ENCODE measurements around the gene ZNF408. TPM values are rescaled to one million over a fixed set of nuclear protein-coding genes. Genes with fewer than 3 reads are reported as not detected.

Gene ZNF408
- polyA plus RNA-seq, 1 of the 3 experiments (the other 2 are of a cell fraction) = 7.1 TPM

DNA sequence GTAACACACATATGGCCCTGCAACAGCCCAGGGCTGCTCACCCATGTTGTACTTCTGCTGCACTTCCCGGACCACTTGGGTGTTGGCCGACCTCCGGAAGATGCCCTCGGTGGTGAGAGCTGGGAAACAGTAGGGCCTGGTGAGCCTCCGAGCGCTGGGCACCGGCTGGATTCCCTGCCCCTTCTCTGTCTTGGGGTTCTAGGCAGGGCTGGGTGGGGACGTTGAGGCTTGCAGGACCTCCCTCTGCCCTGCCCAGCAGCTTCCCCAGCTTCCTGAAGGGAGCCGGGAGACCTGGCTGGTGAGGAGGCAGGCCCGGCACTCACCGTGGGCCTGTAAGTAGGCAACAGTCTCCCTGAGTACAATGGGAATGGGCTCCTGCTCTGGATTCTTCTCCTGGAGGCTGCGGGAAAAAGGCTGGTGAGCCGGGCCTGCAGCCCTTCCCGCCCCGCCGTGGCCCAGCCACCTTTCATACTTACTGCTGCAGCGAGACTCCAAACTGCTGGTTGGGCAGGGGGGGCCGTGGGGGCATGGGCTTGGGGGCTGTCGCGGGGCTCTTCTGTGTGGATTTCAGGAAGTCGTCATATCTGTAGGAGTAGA lies 20.6 kb upstream of the ZNF408 start (continued):
- TF ChIP-seq, protein P1, sequence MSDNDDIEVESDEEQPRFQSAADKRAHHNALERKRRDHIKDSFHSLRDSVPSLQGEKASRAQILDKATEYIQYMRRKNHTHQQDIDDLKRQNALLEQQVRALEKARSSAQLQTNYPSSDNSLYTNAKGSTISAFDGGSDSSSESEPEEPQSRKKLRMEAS (IDR thresholded peaks at IDR 0.05; ENCODE audit: low read depth) = no peak
- TF ChIP-seq GABPA (IDR thresholded peaks at IDR 0.05; ENCODE audit: low read depth) = no peak
- TF ChIP-seq, protein P2, sequence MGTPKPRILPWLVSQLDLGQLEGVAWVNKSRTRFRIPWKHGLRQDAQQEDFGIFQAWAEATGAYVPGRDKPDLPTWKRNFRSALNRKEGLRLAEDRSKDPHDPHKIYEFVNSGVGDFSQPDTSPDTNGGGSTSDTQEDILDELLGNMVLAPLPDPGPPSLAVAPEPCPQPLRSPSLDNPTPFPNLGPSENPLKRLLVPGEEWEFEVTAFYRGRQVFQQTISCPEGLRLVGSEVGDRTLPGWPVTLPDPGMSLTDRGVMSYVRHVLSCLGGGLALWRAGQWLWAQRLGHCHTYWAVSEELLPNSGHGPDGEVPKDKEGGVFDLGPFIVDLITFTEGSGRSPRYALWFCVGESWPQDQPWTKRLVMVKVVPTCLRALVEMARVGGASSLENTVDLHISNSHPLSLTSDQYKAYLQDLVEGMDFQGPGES (IDR thresholded peaks at IDR 0.05; ENCODE audit: low read depth, low read length) = no peak
- TF ChIP-seq, protein P3, sequence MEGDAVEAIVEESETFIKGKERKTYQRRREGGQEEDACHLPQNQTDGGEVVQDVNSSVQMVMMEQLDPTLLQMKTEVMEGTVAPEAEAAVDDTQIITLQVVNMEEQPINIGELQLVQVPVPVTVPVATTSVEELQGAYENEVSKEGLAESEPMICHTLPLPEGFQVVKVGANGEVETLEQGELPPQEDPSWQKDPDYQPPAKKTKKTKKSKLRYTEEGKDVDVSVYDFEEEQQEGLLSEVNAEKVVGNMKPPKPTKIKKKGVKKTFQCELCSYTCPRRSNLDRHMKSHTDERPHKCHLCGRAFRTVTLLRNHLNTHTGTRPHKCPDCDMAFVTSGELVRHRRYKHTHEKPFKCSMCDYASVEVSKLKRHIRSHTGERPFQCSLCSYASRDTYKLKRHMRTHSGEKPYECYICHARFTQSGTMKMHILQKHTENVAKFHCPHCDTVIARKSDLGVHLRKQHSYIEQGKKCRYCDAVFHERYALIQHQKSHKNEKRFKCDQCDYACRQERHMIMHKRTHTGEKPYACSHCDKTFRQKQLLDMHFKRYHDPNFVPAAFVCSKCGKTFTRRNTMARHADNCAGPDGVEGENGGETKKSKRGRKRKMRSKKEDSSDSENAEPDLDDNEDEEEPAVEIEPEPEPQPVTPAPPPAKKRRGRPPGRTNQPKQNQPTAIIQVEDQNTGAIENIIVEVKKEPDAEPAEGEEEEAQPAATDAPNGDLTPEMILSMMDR (IDR thresholded peaks at IDR 0.05) = no peak

DNA sequence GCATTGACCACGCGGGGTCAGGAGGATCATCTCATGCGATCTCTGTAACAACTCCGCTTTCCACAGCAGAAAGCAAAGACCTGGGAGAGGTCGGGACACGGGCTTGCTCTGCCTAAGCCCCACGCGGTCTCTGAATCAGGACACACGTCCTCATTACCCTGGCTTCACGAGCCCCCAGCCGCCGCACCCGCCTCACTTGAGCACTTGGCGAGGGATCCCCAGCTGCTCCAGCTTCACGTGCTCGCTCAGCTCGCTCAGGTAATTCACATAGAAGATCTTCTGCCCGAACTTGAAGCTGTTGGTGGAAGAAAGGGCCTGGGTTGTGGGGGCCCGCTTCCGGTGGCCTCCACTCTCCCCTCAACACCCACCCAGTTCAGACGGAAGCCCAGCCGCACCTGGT lies 20.0 kb upstream of the ZNF408 start:
- H3K4me1 ChIP-seq (ENCODE audit: control insufficient read depth in 1 of 2, insufficient read depth in 2 of 2, low read depth in 1 of 2, low read length in 1 of 2) = no peaks in the 10 kb centered on the region; a peak in 1 of 4 replicates
- ChIA-PET POLR2A (interaction anchor here (0.6 kb wide), 1 partner anchor 10 kb away, joined by 4 read pairs; no protein-coding TSS in a partner anchor), CTCF (no interaction called here)
- H3K27ac ChIP-seq (ENCODE audit: low read depth in 2 of 2, low read length in 1 of 2) = no peak overlapping the region
- H4K20me1 ChIP-seq (ENCODE audit: insufficient read depth) = no peaks in the 10 kb centered on the region
- no peaks in the 10 kb centered on the region for H3K9me3 ChIP-seq
- DNase-seq = no peak
- H3K9me2 ChIP-seq = no peaks in the 10 kb centered on the region
- no peak overlapping the region for H3K4me2 ChIP-seq
- H2AFZ ChIP-seq (ENCODE audit: low read depth) = no peak overlapping the region
- H3K4me3 ChIP-seq (ENCODE audit: low read depth in 2 of 2, low read length in 1 of 2) = no peak overlapping the region
- TF ChIP-seq FOXM1 (IDR thresholded peaks at IDR 0.05; ENCODE audit: low read depth) (no peak), FOSL2 (IDR thresholded peaks at IDR 0.05; ENCODE audit: borderline replicate concordance, low read depth) (no peak), MEF2A (IDR thresholded peaks at IDR 0.05; ENCODE audit: borderline replicate concordance, low read depth) (no peak), ELF1 (IDR thresholded peaks at IDR 0.05) (no peak)
- TF ChIP-seq, protein P4, sequence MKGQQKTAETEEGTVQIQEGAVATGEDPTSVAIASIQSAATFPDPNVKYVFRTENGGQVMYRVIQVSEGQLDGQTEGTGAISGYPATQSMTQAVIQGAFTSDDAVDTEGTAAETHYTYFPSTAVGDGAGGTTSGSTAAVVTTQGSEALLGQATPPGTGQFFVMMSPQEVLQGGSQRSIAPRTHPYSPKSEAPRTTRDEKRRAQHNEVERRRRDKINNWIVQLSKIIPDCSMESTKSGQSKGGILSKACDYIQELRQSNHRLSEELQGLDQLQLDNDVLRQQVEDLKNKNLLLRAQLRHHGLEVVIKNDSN (IDR thresholded peaks at IDR 0.05; ENCODE audit: borderline replicate concordance, low read depth) = no peak
- TF ChIP-seq, protein P1 (IDR thresholded peaks at IDR 0.05; ENCODE audit: low read depth) = no peak
- 94% methylated on average over 17 of the region's 22 CpGs for WGBS (ENCODE audit: low lambda C conversion rate)
- H3K27me3 ChIP-seq (ENCODE audit: insufficient read depth) = no peaks in the 10 kb centered on the region
- no peak overlapping the region for H3K9ac ChIP-seq
- no peaks in the 10 kb centered on the region; the same call in 1 of the 2 replicates for H3K79me2 ChIP-seq (ENCODE audit: insufficient read depth)
- H3F3A ChIP-seq (replicated peaks; ENCODE audit: insufficient read depth) = peaks cover 4% of the 10 kb centered on the region
- H3K36me3 ChIP-seq (replicated peaks in 1 of 2; ENCODE audit: control insufficient read depth in 1 of 2, insufficient read depth in 2 of 2, low read length in 1 of 2) = peaks cover 15 to 46% of the 10 kb centered on the region in 2 experiments

DNA sequence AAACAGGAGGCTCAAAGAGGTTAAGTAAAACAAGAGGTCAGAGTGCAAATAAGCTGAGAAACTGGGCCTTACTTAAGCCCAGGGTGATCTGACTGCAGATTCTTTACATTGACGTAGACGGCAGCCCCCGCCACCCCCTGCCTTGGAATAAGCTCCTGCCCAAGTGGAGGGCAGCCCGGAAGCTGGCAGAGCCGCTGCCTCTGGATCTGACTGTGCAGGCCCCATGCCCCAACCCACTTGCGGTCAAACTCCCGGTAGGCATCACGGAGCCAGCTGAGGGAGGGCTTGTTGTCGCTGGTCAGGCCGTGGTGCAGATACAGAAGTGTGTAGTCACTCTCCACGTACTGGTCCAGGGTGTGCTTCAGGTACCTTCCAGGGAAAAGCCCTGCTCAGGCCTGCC lies 19.0 kb upstream of the ZNF408 start:
- no peak overlapping the region for H3K9ac ChIP-seq
- H3K4me2 ChIP-seq = no peak overlapping the region
- no peaks in the 10 kb centered on the region for H3K9me2 ChIP-seq
- no peaks in the 10 kb centered on the region for H3K27me3 ChIP-seq (ENCODE audit: insufficient read depth)
- H3K9me3 ChIP-seq = no peaks in the 10 kb centered on the region
- H3K79me2 ChIP-seq (ENCODE audit: insufficient read depth) = no peaks in the 10 kb centered on the region; the same call in 1 of the 2 replicates
- no peak overlapping the region for H2AFZ ChIP-seq (ENCODE audit: low read depth)
- peaks cover 4% of the 10 kb centered on the region for H3F3A ChIP-seq (replicated peaks; ENCODE audit: insufficient read depth)
- H3K4me1 ChIP-seq (ENCODE audit: control insufficient read depth in 1 of 2, insufficient read depth in 2 of 2, low read depth in 1 of 2, low read length in 1 of 2) = no peaks in the 10 kb centered on the region
- no peaks in the 10 kb centered on the region for H4K20me1 ChIP-seq (ENCODE audit: insufficient read depth)
- no peak overlapping the region for H3K27ac ChIP-seq (ENCODE audit: low read depth in 2 of 2, low read length in 1 of 2)
- POLR2A ChIA-PET = no interaction called here
- DNase-seq = no peak
- WGBS (ENCODE audit: low lambda C conversion rate) = no CpG with 5 or more reads among the region's 11 CpGs
- no peak for TF ChIP-seq MEF2A (IDR thresholded peaks at IDR 0.05; ENCODE audit: borderline replicate concordance, low read depth)
- no peak for TF ChIP-seq RCOR1 (IDR thresholded peaks at IDR 0.05; ENCODE audit: low read length)
- TF ChIP-seq, protein P4 (IDR thresholded peaks at IDR 0.05; ENCODE audit: borderline replicate concordance, low read depth) = no peak
- TF ChIP-seq GABPA (IDR thresholded peaks at IDR 0.05; ENCODE audit: low read depth) = no peak
- no peak overlapping the region for H3K4me3 ChIP-seq (ENCODE audit: low read depth in 2 of 2, low read length in 1 of 2)
- CTCF ChIA-PET = no interaction called here
- H3K36me3 ChIP-seq (replicated peaks in 1 of 2; ENCODE audit: control insufficient read depth in 1 of 2, insufficient read depth in 2 of 2, low read length in 1 of 2) = peaks cover 19 to 46% of the 10 kb centered on the region in 2 experiments
